GM18499 (cell line): ENCODE results near the gene RETREG1.

Experiments
- ATAC-seq: cut with Tn5 transposase; IDR thresholded peaks from one replicate; pipeline ENCODE4 v1.9.1; 2021; ENCODE audit warnings: moderate number of reproducible peaks; ENCODE audit not compliant: insufficient read depth, unreplicated experiment

The RETREG1 gene

DNA sequence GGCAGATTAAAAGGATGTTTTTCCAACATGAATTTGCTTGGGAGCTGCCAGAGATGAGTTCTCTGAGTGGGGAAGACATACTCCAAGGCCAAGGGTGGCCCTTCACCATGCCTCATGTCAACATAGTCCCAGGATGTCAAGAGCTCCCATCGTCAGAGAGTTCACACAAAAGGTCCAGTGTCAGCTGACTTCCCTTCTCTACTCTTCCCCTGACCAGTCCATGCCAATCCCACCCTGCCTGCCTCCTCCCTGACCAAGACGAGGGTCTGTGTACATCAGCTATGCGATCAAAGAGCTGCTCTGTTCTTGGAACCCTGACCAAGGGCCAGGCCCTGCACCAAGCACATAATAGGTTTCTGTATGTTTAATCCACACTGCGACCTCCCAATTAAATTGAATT lies 80.0 kb downstream of the RETREG1 start:
- ATAC-seq, result no peak

DNA sequence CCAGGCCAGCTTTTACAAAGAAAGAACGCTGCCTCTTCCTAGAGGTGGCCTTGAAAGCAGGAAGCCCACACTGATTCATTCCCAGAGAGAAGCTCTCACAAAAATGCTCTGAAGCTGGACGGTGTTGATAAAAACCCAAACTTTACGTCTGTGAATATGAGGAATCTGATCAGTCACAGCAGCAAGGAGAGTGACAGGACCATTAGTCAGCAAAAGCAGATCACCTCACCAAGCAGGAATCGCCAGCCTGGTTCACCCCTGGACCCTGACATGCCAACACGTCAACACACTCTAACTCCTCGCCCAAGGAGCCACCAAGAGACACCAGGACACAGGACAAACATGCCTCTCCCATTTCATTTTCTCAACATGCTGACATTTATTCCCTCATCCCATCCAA lies 80.6 kb downstream of the RETREG1 start:
- ATAC-seq, result no peak

GRCh38 chr5:16534280-16534679 lies 82.5 kb downstream of the RETREG1 start:
- ATAC-seq, result no peak

GRCh38 chr5:16531063-16531648 lies 85.6 kb downstream of the RETREG1 start:
- ATAC-seq, result no peak

GRCh38 chr5:16529306-16529705 lies 87.5 kb downstream of the RETREG1 start:
- ATAC-seq, result no peak

DNA sequence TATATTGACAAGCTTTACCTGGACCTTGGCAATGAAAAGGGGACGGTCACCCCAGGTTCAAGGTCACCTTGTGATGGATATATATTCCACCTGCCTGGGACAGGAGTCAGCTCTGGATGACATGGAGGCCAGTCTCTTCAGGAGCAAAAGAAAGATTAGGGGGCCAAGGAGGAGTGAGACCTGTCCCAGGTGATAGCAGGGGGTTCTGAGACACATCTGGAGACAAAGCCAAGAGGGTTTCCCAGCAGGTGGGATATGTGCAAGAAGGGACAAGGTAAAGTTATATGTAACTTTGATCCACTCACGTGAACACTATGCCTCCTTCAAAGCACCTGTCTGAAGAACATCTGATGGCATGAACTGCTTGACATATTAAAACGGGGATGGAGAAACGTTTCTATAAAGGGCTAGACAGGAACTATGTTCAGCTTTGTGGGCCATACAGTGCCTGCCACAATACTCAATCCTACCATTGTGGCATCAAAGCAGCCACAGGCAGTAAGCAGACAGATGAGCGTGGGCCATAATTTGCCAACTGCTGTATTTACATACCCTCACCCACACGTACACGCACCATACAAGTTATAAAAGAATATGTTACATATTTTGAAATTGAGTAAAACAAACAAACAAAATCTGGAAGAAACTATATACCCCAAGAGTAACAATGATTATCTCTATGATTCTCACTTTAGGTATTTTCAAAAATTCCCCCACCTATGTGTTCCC lies 88.3 kb downstream of the RETREG1 start:
- ATAC-seq, result no peak

- ATAC-seq, result no peak
These were observed 91.1 kb downstream of the RETREG1 start for GRCh38 chr5:16525651-16526050.

DNA sequence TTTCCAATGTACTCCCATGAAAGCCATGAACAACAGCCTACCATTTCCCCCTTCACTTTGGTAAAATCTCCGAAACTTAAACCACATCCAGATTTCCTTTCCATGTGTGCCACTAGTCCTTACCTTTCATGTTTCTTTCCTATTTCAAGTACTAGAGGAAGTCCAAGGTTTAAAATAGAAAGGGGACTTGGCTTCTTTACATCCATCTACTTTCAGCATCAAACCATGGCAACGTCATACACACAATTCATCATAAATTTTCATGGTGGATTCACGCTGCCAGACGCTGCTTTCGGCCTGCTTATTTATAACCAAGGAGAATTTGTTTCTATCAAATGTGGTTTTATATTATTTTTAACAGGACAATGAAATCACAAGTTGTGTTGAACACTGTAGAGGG lies 92.5 kb downstream of the RETREG1 start:
- ATAC-seq, result no peak

DNA sequence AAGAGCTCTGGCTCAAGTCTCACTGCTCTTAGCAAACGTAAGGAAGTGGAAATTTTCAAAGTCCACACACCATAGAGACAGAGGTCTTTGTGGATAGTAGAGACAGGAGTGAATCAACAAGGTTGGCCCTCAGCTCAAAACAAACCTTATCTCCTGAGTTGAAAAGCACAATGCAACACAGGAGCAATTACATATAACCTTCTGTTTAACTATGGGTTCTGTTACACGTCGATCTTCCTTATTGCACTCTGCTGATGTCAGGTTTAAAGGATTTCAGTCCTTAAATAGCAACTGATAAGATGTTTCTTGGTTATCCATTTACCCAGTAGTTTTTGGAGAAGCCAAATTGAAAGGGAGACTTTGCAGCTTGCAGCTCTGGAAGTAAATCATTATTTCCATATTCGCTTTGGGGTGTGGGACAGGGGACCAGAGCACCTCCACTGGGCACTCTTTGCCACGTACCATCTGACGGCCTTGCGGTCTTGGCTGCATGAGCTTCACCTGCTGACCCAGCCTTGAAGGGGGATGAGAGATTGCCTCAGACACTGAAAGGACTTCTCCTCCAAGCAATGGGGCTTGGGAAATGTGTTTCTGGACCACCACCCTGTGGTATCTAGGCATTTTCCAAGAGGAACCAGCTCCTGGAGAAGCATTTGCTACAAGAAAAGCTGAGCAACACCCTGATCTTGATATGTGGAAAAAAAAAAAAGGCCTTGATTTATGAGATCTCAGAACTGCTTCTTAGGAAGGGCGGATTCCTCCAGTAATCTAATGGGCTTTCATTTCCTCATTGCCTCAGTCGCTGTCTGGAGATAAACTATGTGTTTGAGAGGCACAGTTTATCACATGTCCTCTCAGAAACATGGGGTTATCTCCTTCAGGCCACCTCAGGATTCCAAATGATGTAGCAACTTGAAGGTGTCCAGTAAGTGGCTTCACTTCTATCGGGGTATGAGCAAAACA lies 95.0 kb downstream of the RETREG1 start:
- no peak for ATAC-seq

DNA sequence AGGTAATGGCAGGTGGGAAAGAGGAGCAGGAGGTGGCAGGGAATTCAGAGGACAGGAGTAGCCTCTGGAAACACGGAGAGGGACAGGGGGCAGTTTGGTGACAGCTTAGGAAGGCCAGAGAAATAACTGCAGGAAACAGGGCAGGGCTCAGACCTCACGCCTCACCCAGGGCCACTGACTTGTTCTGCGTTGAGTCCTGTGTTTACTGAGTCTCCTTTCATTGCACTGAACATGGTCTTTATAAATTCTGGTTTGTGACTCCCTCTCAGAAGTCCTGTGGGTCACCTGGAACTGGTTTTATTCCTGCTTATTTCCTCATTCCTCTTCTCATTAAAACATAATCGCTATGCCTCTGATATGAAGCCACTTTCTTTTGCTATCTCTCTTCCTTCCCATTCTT lies 96.0 kb downstream of the RETREG1 start:
- ATAC-seq, result no peak

- no peak for ATAC-seq
These were observed 97.4 kb downstream of the RETREG1 start for GRCh38 chr5:16519435-16519834.

- ATAC-seq, result no peak
These were observed 98.2 kb downstream of the RETREG1 start for GRCh38 chr5:16518606-16519005.

- ATAC-seq, result no peak
These were observed 101.3 kb downstream of the RETREG1 start for GRCh38 chr5:16515532-16515931.

- ATAC-seq, result no peak
These were observed 106.7 kb downstream of the RETREG1 start for GRCh38 chr5:16510098-16510497.

GRCh38 chr5:16508730-16509531 lies 107.9 kb downstream of the RETREG1 start:
- no peak for ATAC-seq

DNA sequence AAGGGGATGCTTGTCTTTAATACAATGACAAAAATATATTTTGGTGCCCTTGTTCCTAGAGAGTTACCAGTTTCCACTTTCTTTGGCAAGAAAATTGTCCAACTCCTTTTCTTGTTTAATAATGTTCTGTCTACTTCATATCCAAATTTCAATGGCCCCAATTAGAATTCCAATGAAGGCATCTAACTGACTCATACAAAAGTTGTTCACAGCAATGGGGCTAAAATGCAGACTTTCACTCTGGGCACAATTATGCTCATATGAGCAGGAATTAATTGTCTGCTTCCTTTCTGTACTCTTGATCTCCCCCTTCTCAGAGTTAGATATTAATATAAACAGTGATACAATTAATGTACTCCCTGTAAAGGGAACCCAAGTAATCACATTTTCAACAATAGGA lies 109.1 kb downstream of the RETREG1 start:
- ATAC-seq, result no peak

DNA sequence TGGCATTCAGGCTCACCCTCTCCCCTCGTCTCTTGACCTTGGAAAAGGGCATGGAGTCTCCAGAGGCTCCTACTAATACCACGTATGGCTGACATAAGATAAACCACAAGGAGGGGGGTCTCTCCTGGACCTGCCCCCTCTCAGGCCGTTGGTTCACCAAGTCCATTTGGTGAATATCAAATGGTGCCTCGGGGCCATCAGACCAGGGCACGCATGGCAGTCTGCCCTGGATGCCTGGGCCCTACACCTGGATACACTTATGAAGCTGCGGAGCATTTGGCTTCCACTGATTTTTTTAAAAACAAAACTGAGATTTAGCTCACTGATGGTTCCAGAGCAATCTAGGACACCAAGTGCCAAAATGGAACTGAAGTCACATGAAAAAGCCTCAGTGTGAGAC lies 110.9 kb downstream of the RETREG1 start:
- no peak for ATAC-seq

GRCh38 chr5:16505140-16505891 lies 111.5 kb downstream of the RETREG1 start:
- ATAC-seq, result no peak

DNA sequence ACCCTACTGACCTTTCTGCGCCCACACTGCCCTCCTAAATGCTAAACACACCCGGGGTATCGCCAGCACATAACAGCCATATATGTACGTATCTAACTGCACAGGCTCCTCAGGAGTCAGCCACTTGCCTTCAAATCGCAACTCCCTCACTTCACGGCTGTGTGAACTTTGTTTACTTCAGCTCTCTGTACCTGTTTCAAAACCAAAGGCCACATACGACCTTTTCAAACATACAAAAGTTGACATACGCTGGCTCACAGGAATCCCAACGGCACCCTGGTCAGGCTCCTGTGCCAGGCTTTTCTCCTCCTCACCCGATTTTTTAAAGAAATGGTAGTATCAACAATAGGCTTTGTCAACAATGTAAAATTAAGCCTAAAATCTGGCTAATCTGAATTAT lies 112.2 kb downstream of the RETREG1 start:
- ATAC-seq, result no peak

DNA sequence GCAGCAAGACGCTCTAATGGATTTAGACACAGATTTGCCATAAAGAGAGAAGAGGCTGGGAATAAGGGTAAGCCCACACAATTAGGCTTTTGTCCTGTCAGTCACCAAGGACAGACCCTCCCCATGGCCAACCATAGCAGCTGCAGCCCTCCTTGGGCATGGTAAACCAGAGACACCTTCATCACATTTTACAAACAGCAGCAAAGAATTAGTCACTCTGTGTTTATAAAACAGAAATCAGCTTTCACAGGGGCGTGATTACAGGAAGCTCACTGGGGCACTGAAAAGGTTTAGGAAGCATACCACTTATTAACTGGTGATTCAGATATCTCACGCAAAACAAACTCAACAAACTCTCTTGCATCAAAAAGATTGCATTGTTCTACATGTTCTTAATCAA lies 113.9 kb downstream of the RETREG1 start:
- no peak for ATAC-seq
